Lower lobe of right lung (tissue), 2 donors: Measurements from ENCODE around the gene CCT8L2. TPM values are rescaled to one million over a fixed set of nuclear protein-coding genes. Genes with fewer than 3 reads are reported as not detected.
"Not testable (repeated sequence)": the region's sequence is repeated elsewhere in the genome, so short reads cannot be mapped to it uniquely, and the experiment has no call there.

ENCODE experiments used
- ATAC-seq, 2 donors: fragments of 200-7000 bp; cut with Tn5 transposase; one replicate each; pipeline ENCODE4 v1.9.1; 2020 to 2022; ENCODE audit warnings: mild to moderate bottlenecking in 2 of 2, moderate library complexity in 2 of 2
- DNase-seq: peaks from one replicate; pipeline ENCODE4 v3.0.0-alpha.2; 2020
- H3K27ac ChIP-seq: fragments of 200-600 bp; one replicate; pipeline ENCODE4 v1.8.0; 2022
- H3K27me3 ChIP-seq: fragments of 200-600 bp; one replicate; pipeline ENCODE4 v1.8.0; 2022; ENCODE audit warnings: low read depth
- H3K36me3 ChIP-seq: fragments of 200-600 bp; one replicate; pipeline ENCODE4 v1.8.0; 2022; ENCODE audit warnings: mild to moderate bottlenecking
- H3K4me1 ChIP-seq: fragments of 200-600 bp; one replicate; pipeline ENCODE4 v1.8.0; 2022
- H3K4me3 ChIP-seq: fragments of 200-600 bp; one replicate; pipeline ENCODE4 v1.8.0; 2022; ENCODE audit warnings: mild to moderate bottlenecking
- H3K9me3 ChIP-seq: fragments of 200-600 bp; one replicate; pipeline ENCODE4 v1.8.0; 2022
- CTCF ChIP-seq: fragments of 200-600 bp; IDR thresholded peaks from one replicate; pipeline ENCODE4 v1.8.0; 2022; ENCODE audit warnings: antibody characterized with exemption, mild to moderate bottlenecking
- intact Hi-C: fragments of 100-400 bp; cut with DNase I; formaldehyde crosslinking; loops from one replicate; pipeline ENCODE4 v1.11.0; 2022
- total RNA-seq: library from RNA; stranded (reverse); fragmentation: NEBNext Ultra II Directional; extraction: Animal tissue kit (Norgen Biotek cat#: 25700); gene quantifications from one replicate; pipeline ENCODE4 v1.2.1, GENCODE V29; 2021
- donor health status: DM: no; HTN: yes; CAD: no; lungs with severe emphysema.

CCT8L2 gene
- total RNA-seq, 1 donor from 2014 or later, result not detected

- ATAC-seq, result peak in 1 of 2 donors; percentile 51
- DNase-seq, result no peak
- Histone ChIP-seq H3K9me3 (no peaks in the 10 kb centered on the region), H3K27ac (no peak overlapping the region), H3K36me3 (no peaks in the 10 kb centered on the region), H3K27me3 (peaks cover 26% of the 10 kb centered on the region), H3K4me3 (peak overlapping the region; percentile 21), H3K4me1 (no peaks in the 10 kb centered on the region)
- intact Hi-C loops, result no loop called here
- no peak for TF ChIP-seq CTCF
Observed at GRCh38 chr22:16609548-16610261, 17.1 kb upstream of the CCT8L2 start.

- Histone ChIP-seq H3K4me1 (no peaks in the 10 kb centered on the region), H3K9me3 (no peaks in the 10 kb centered on the region), H3K36me3 (no peaks in the 10 kb centered on the region), H3K27ac (no peak overlapping the region), H3K4me3 (no peak overlapping the region), H3K27me3 (peaks cover 33% of the 10 kb centered on the region)
- TF ChIP-seq CTCF, result no peak
- intact Hi-C loops, result no loop called here
- DNase-seq, result no peak
- ATAC-seq, result no peak
Observed at GRCh38 chr22:16608931-16609330, 16.3 kb upstream of the CCT8L2 start.

- DNase-seq, H3K27ac ChIP-seq, H3K36me3 ChIP-seq, ATAC-seq, intact Hi-C loops, H3K4me3 ChIP-seq, H3K9me3 ChIP-seq, H3K4me1 ChIP-seq: not testable (repeated sequence)
- H3K27me3 ChIP-seq, result peaks cover 47% of the 10 kb centered on the region
Observed at GRCh38 chr22:16604257-16604998, 11.8 kb upstream of the CCT8L2 start.

GRCh38 chr22:16603770-16604242, 11.2 kb upstream of the CCT8L2 start:
- peak in 1 of 2 donors; percentile 39 for ATAC-seq
- H3K4me1 ChIP-seq, DNase-seq, H3K4me3 ChIP-seq, H3K9me3 ChIP-seq, intact Hi-C loops, H3K36me3 ChIP-seq, H3K27ac ChIP-seq: not testable (repeated sequence)
- H3K27me3 ChIP-seq, result peaks cover 40% of the 10 kb centered on the region

GRCh38 chr22:16603448-16603768, 10.8 kb upstream of the CCT8L2 start:
- TF ChIP-seq CTCF, result no peak
- DNase-seq (no peak), ATAC-seq (no peak)
- peaks cover 42% of the 10 kb centered on the region for H3K27me3 ChIP-seq
- no peak overlapping the region for H3K27ac ChIP-seq
- no peaks in the 10 kb centered on the region for H3K4me1 ChIP-seq
- no peaks in the 10 kb centered on the region for H3K36me3 ChIP-seq
- H3K9me3 ChIP-seq, result no peaks in the 10 kb centered on the region
- intact Hi-C loops, result no loop called here
- H3K4me3 ChIP-seq, result peak overlapping the region; percentile 44

- ATAC-seq, DNase-seq, intact Hi-C loops, H3K4me1 ChIP-seq, H3K36me3 ChIP-seq, H3K9me3 ChIP-seq, H3K27ac ChIP-seq: not testable (repeated sequence)
- H3K27me3 ChIP-seq, result peaks cover 46% of the 10 kb centered on the region
- peak overlapping the region; percentile 44 for H3K4me3 ChIP-seq
Observed at GRCh38 chr22:16602728-16603447, 10.3 kb upstream of the CCT8L2 start.

GRCh38 chr22:16602224-16602727, 9.7 kb upstream of the CCT8L2 start:
- ATAC-seq, result not testable (repeated sequence)
- peak overlapping the region; percentile 60 for H3K27ac ChIP-seq

More at GRCh38 chr22:16602224-16602727, 9.7 kb upstream of the CCT8L2 start:
- Histone ChIP-seq H3K4me3 (peak overlapping the region; percentile 48), H3K27me3 (peaks cover 43% of the 10 kb centered on the region)
- H3K36me3 ChIP-seq, intact Hi-C loops, H3K4me1 ChIP-seq, H3K9me3 ChIP-seq, DNase-seq: not testable (repeated sequence)
